Measurements from ENCODE around the gene IL1RAPL1.

The IL1RAPL1 gene

DNA sequence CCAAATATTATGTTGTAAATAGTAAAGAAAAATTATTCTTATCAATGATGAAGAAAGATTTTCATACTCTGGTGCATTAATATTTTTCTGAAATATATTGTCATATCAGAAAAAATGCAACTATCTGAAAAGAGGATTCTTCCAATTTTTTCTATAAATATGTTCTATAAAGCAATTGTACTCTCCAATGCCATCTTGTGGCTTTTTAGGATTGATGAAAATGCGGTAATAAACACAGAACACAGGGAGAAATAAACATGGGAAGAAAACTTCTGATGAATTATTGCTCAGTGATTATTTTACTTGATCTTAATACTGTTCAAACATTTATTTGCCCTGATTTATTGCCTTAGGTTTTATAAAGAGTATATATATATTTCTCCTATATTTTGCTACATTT, 215.4 kb downstream of the IL1RAPL1 start:
- no peak for DNase-seq

GRCh38 chrX:28835991-28836390, 248.7 kb downstream of the IL1RAPL1 start:
- DNase-seq = no peak

DNA sequence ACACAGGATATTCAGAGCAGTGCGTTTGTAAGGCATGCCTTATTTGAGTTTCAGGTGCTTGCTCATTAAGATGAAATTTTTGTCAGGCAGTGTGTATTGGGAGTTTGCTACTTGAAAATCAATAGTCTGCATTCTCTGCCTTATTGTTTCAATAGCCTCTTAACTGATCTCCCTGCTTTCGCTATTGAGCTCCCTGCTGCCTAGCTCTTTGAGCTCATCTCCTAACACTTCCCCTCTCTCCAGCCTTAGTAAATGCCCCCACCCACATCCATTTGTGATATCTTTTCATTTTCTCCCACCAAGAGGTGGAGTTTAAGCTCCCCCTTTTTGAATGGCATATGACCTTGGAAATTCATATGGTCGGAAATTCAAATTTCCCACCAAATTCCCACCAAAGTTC, 256.6 kb downstream of the IL1RAPL1 start:
- no peak for DNase-seq

- DNase-seq = no peak
Measured at GRCh38 chrX:28847423-28847822, 260.2 kb downstream of the IL1RAPL1 start.

GRCh38 chrX:28848707-28849106, 261.5 kb downstream of the IL1RAPL1 start:
- no peak for DNase-seq

- DNase-seq = no peak
Measured at GRCh38 chrX:28850955-28851354, 263.7 kb downstream of the IL1RAPL1 start.

DNA sequence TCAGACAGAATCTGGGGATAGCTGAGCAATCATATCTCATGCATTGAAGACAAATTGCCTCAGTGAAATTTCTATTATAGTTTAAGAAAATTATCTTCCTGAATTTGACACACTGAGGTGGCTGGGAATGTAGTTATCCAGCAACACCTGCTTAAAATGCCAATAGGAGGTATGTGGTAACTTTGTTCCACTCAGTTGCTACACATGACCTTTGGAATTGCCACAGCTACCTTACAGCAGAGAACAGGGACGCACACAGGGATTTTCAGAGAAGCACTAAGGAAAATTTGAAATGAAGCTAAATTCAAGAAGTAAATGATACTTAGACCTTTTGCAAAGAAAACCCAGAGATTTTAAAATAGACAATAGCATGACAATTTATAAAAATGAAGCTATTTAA, 264.6 kb downstream of the IL1RAPL1 start:
- no peak for DNase-seq

- no peak for DNase-seq
Measured at GRCh38 chrX:28854637-28855036, 267.4 kb downstream of the IL1RAPL1 start.

GRCh38 chrX:28876408-28876807, 289.2 kb downstream of the IL1RAPL1 start:
- DNase-seq = no peak

DNA sequence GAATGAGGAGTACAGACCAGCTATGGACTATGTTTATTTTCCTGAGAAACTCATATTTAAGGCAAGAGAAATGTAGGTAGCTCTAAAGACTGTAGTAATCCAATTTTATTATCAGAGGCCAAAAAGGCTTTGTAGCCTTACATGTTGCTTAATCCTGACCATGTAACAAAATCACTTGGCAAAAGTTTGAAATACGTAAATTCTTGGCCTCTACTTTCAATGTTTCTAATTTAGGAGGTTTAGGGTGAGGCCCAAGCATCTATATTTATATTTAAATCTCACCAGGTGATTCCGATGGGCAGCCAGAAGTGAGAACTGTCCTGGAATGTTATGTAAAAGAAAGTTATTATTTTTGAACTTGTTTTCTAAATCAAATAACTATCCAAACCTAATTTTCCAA, 289.7 kb downstream of the IL1RAPL1 start:
- no peak for DNase-seq

- DNase-seq = no peak
Measured at GRCh38 chrX:28880136-28880535, 292.9 kb downstream of the IL1RAPL1 start.

DNA sequence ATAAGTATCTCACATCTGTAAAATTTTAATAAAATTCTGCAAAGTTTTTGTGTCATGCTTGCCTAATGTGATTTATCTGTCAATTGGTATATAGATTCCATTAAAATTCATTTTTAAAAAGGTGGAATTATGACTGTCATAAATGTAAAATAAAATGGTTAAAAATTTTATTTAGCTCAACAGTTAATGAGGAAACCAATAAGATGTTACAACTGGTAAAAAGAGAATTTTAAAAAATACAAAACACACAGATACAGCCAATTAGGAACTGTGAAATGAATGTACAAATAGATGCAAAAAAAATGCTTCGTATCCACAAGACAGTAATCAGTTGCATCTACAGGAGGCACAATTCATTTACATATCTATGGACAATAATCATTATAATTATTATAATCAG, 297.6 kb downstream of the IL1RAPL1 start:
- DNase-seq = no peak

- DNase-seq = no peak
Measured at GRCh38 chrX:28888416-28888815, 301.2 kb downstream of the IL1RAPL1 start.

- no peak for DNase-seq
Measured at GRCh38 chrX:28889591-28890090, 302.4 kb downstream of the IL1RAPL1 start.

DNA sequence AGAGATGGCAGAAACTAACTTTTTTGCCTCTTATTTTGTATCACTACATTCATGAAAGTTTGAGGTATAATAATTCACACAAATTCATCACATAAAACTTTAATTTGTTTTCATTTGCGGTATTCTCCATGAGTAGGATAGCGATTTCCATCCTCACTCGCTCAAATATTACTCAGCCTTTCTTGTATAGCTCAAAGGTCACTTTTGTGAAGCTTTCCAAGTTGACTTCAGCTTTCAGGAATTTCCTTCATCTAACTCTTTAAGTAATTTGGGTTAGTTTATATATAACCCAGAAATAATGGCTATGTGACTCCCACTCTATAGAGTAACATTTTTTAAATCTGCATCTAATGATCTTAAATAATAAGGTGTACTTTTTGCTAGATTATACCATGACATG, 314.4 kb downstream of the IL1RAPL1 start:
- DNase-seq = no peak

GRCh38 chrX:28910487-28910886, 323.2 kb downstream of the IL1RAPL1 start:
- no peak for DNase-seq

DNA sequence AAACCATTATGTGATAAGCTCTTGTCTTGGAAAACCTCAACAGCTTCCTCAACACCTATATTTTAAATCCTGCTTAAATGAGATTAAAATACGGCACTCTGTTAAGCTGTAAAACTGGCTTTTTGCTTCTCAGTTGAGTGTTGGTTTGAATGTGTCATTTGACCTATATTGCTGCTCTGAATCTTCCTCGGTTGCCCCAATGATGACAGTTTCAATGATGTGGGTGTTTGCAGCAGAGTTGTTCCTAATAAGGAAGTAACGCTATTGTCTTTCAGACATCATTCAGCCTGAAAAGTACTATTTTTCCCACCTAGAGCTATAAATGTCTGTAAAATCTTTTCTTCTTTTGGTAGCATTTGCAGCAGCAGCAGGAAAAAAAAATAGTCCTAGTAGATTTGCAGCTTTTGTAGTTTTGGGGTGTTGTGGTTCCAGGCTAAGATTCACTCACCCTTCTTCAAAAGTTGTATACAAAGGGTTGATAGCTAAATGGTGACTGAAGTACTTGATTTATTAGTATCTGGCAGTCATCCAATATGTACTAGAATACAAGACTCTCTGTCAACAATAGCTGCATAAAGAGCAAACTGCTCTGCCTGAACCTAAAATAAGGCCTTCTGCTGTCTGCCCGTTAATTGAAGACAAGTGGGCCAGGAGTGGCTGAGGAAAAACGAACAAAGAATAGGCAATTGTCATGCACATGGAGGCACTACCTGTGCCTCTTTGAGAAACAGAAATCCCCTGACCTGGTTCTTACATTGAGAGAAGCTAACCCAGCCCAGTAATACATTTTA, 333.1 kb downstream of the IL1RAPL1 start:
- DNase-seq = no peak

DNA sequence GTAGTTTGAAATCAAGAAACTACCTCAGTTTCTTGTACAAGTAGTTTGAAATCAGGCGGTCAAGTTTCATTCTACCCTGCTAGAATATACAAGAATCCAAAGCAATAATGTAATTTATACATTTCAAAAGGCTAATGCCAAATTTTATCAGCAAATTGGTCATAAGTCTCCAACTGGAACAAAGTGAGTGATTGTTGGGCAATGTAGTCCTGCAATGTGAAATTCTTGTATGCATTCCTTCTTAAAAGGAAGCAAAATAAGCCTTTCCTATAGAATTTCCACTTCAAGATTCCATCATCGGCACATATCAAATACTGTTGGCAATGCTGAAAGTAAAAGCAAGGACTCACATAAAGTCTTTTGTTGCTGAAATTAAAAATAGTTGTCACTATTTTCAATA, 334.9 kb downstream of the IL1RAPL1 start:
- DNase-seq = no peak

DNA sequence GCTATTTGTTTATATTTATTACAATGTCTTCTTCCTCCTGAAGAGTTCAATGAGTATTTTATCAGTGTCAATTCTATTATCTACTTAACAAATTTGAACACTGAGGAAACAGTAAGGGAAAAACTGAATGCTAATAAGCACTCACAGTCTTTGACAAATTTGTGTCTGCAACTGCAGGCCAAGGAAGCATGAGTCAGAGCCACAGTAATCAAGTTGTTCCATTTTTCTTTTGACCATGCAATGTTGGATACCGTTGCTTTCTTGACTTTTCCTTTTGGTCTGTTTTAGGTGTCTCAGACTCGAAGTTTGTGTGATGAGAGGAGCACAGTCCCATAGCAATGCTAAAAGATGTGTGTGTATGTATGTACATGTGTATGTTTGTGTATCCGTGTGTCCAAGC, 359.6 kb downstream of the IL1RAPL1 start:
- no peak for DNase-seq

GRCh38 chrX:28960063-28960462, 372.8 kb downstream of the IL1RAPL1 start:
- DNase-seq = no peak

DNA sequence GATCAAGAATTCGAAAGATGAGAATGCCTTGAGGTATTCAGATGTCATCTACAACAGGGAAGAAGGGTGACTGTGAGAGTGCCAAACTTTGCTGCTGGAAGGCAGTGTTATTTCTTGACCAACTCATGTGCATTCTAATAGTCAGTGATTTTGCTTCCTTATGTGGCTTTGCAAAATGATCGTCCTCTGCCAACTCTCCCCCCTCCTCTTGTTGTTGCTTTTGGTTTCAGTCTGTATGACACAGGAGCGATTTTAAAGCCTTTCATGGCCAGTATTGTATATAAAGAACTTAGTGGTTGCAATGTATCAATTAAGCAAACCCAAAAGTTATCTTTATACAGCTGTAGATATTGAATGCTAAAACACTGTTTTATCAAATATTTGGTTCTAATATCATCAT, 379.1 kb downstream of the IL1RAPL1 start:
- no peak for DNase-seq

DNA sequence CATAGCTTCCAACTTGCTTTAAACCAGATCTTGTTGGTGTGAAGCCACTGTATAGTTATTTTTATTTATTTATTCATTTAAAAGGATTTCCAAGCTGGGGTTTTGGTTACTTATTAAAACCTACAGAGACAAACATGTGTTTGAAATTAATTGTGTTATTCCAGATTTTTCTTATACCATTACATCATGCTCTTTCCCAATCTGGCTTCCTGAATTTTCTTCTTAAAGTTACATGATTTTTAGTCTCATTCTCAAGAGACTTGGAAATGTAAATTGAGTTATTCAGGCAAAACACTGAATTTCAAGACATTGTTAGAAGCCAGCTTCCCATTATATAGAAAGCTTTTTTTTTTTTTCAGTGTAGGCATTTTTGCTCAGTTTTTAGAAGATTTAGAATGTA, 381.9 kb downstream of the IL1RAPL1 start:
- DNase-seq = no peak

DNA sequence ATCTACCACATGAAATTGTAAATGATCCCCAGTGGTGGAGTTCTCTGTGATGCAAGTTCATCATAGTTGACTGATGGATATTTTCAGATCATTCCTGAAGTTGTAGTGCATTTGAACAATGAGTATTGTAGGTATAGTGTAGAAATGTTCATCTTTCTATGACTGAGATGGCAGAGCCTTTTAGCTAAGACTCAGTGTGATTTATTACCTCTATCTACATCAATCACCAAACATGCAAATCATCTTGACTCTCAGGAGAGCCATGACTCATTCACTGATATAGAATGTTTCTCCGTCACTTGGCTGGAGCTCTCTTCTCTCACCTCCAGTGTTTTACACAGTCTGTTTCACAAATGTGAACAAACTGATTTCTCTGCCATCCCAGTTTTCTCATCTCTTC, 392.6 kb downstream of the IL1RAPL1 start:
- DNase-seq = no peak

- DNase-seq = no peak
Measured at GRCh38 chrX:28981952-28982351, 394.7 kb downstream of the IL1RAPL1 start.

DNA sequence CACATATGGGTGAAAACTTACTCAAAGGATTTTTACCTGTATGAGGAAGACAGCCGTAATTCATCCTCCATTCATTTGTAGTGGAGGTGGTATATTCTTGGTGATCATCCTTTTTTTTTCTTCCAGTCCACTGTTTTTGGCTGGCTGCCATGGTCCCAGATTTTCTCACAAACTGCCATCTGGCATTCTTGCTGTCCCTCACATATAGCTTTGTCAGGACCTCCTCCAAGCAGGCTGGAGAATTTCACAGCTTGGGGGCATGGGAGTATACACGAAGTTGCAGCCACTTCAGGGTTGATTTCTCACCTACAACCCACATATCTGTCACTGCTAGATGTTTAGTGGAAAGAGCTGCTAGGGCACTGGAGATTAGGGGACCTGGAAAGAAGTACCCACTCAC, 401.0 kb downstream of the IL1RAPL1 start:
- no peak for DNase-seq

Measured in stimulated activated CD8-positive, alpha-beta memory T cell treated with anti-CD3 and anti-CD28 coated beads, Interleukin-4, amount 100 ng/mL, for 48 hours (primary cell).